ENCODE data around the gene SEPTIN5.

- no peak for TF ChIP-seq CTCF (IDR thresholded peaks at IDR 0.05)
- TF ChIP-seq BHLHE40 (IDR thresholded peaks at IDR 0.05; ENCODE audit: low read depth, low read length), result no peak
- TF ChIP-seq RAD21 (conservative IDR thresholded peaks at IDR 0.05 in 1 of 2, IDR thresholded peaks at IDR 0.05 in 1 of 2), result no peak
- no peak for TF ChIP-seq MAX (IDR thresholded peaks at IDR 0.05)
- no peak for TF ChIP-seq HMGXB4 (CRISPR knock-in tag; IDR thresholded peaks at IDR 0.05; ENCODE audit: borderline replicate concordance)
- TF ChIP-seq REST (IDR thresholded peaks at IDR 0.05), result no peak
- no peak for TF ChIP-seq EP300 (IDR thresholded peaks at IDR 0.05)
- TF ChIP-seq POLR2A (IDR thresholded peaks at IDR 0.05; ENCODE audit: low read length), result no peak
- TF ChIP-seq ZC3H11A (IDR thresholded peaks at IDR 0.05), result no peak
- no peak for TF ChIP-seq SMC3 (IDR thresholded peaks at IDR 0.05)
- TF ChIP-seq CHD2 (IDR thresholded peaks at IDR 0.05; ENCODE audit: low read length, partially characterized antibody), result no peak
- no peak for TF ChIP-seq USF2 (IDR thresholded peaks at IDR 0.05)
- no peak for TF ChIP-seq JUN (IDR thresholded peaks at IDR 0.05)
- no peak for TF ChIP-seq ESRRA (IDR thresholded peaks at IDR 0.05; ENCODE audit: borderline replicate concordance, low read length)
These were observed 43.1 kb downstream of the SEPTIN5 start for GRCh38 chr22:19757140-19757984.

Measured in A549 (cell line).